Daoy (cell line): ENCODE measurements around the gene KDM5C. TPM values are rescaled to one million over a fixed set of nuclear protein-coding genes. Genes with fewer than 3 reads are reported as not detected.
"Not testable (repeated sequence)": the region's sequence is repeated elsewhere in the genome, so short reads cannot be mapped to it uniquely, and the experiment has no call there.

ENCODE experiments used
- DNase-seq: peaks from one replicate; pipeline ENCODE4 v3.0.0-alpha.2; 2015; ENCODE audit warnings: low read depth
- total RNA-seq: library from RNA; depleted of rRNA; stranded (reverse); fragments of >200 nt; shearing (Covaris generic); gene quantifications from 2 replicates; pipeline ENCODE4 v1.2.3, GENCODE V29; 2014; rRNA removed

Gene KDM5C
- total RNA-seq, 1 experiment from 2014 or later = 44.1 TPM

GRCh38 chrX:53193093-53193492, 31.9 kb downstream of the KDM5C start:
- no peak for DNase-seq

- DNase-seq = no peak
Measured at GRCh38 chrX:53190363-53190960, 34.5 kb downstream of the KDM5C start.

- DNase-seq = no peak
Measured at GRCh38 chrX:53188763-53189162, 36.2 kb downstream of the KDM5C start.

- DNase-seq = peak; percentile 11
Measured at GRCh38 chrX:53186351-53186750, 38.7 kb downstream of the KDM5C start.

GRCh38 chrX:53184836-53185235, 40.2 kb downstream of the KDM5C start:
- DNase-seq = no peak

- no peak for DNase-seq
Measured at GRCh38 chrX:53171356-53171755, 53.7 kb downstream of the KDM5C start.

- no peak for DNase-seq
Measured at GRCh38 chrX:53166103-53166502, 58.9 kb downstream of the KDM5C start.

GRCh38 chrX:53164566-53164965, 60.4 kb downstream of the KDM5C start:
- DNase-seq = not testable (repeated sequence)

GRCh38 chrX:53163436-53163835, 61.6 kb downstream of the KDM5C start:
- DNase-seq = no peak

- DNase-seq = no peak
Measured at GRCh38 chrX:53160297-53160983, 64.6 kb downstream of the KDM5C start.

GRCh38 chrX:53159184-53159583, 65.8 kb downstream of the KDM5C start:
- no peak for DNase-seq

GRCh38 chrX:53156207-53156596, 68.8 kb downstream of the KDM5C start:
- DNase-seq = no peak

GRCh38 chrX:53155512-53156206, 69.3 kb downstream of the KDM5C start:
- no peak for DNase-seq

- DNase-seq = no peak
Measured at GRCh38 chrX:53153581-53153980, 71.4 kb downstream of the KDM5C start.

Other genes with a start within 250 kb of the KDM5C start
- 0.24 and 1.2 TPM in 2 replicates for gene GPR173, start 176.4 kb downstream of the KDM5C start, total RNA-seq
- 11.8 and 12.5 TPM in 2 replicates for gene TSPYL2, start 142.8 kb downstream of the KDM5C start, total RNA-seq
- 1.5 and 3.2 TPM in 2 replicates for gene KANTR, start 131.1 kb downstream of the KDM5C start, total RNA-seq
- gene IQSEC2, start 56.4 kb upstream of the KDM5C start, total RNA-seq = 1.8 and 4.1 TPM in 2 replicates
- gene SMC1A, start 197.4 kb upstream of the KDM5C start, total RNA-seq = 27.3 and 31.3 TPM in 2 replicates
- gene RIBC1, start 197.7 kb upstream of the KDM5C start, total RNA-seq = 0.27 and 1.3 TPM in 2 replicates
- gene HSD17B10, start 209.2 kb upstream of the KDM5C start, total RNA-seq = 131 and 166 TPM in 2 replicates